22Rv1 (cell line): ENCODE results near the gene DNMT3A.

ENCODE experiments used
- ZFX ChIP-seq: fragments of 450-650 bp; IDR thresholded peaks from 2 replicates; pipeline ENCODE4 v1.6.1; 2017; ENCODE audit warnings: antibody characterized with exemption, borderline replicate concordance
- TF ChIP-seq, protein P1 (sequence below): fragments of 450-650 bp; IDR thresholded peaks from 2 replicates; pipeline ENCODE4 v1.5.1; 2017; ENCODE audit warnings: mild to moderate bottlenecking

- TF ChIP-seq, protein P1, sequence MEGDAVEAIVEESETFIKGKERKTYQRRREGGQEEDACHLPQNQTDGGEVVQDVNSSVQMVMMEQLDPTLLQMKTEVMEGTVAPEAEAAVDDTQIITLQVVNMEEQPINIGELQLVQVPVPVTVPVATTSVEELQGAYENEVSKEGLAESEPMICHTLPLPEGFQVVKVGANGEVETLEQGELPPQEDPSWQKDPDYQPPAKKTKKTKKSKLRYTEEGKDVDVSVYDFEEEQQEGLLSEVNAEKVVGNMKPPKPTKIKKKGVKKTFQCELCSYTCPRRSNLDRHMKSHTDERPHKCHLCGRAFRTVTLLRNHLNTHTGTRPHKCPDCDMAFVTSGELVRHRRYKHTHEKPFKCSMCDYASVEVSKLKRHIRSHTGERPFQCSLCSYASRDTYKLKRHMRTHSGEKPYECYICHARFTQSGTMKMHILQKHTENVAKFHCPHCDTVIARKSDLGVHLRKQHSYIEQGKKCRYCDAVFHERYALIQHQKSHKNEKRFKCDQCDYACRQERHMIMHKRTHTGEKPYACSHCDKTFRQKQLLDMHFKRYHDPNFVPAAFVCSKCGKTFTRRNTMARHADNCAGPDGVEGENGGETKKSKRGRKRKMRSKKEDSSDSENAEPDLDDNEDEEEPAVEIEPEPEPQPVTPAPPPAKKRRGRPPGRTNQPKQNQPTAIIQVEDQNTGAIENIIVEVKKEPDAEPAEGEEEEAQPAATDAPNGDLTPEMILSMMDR = no peak
- TF ChIP-seq ZFX = no peak
Observed at GRCh38 chr2:25273985-25274535, 67.7 kb downstream of the DNMT3A start.
